ENCODE measurements around the gene RBMS3.
"Not testable (repeated sequence)": the region's sequence is repeated elsewhere in the genome, so short reads cannot be mapped to it uniquely, and the experiment has no call there.

RBMS3 gene

DNA sequence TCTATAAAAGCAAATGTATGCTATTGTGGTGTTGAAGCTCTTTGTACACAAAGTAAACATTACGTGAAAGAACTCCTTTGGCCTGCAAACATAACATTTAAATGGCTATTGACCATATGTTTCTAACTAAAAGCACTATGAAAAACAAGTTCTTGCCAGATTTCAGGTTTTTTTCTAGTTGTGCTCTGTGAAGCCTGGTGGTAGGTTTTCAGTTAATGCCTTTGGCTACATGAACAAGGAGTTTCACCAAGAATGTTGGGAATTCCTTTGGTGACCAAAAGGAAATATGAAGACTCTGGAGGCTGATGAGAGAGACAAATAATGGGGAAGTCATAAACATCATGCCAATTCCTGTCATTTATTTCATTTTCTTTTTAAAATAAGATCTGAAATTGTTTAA is 66.0 kb downstream of the RBMS3 start:
- TF ChIP-seq, protein P1, sequence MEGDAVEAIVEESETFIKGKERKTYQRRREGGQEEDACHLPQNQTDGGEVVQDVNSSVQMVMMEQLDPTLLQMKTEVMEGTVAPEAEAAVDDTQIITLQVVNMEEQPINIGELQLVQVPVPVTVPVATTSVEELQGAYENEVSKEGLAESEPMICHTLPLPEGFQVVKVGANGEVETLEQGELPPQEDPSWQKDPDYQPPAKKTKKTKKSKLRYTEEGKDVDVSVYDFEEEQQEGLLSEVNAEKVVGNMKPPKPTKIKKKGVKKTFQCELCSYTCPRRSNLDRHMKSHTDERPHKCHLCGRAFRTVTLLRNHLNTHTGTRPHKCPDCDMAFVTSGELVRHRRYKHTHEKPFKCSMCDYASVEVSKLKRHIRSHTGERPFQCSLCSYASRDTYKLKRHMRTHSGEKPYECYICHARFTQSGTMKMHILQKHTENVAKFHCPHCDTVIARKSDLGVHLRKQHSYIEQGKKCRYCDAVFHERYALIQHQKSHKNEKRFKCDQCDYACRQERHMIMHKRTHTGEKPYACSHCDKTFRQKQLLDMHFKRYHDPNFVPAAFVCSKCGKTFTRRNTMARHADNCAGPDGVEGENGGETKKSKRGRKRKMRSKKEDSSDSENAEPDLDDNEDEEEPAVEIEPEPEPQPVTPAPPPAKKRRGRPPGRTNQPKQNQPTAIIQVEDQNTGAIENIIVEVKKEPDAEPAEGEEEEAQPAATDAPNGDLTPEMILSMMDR (IDR thresholded peaks at IDR 0.05; ENCODE audit: borderline replicate concordance, insufficient read depth, low read depth, low read length) = no peak

DNA sequence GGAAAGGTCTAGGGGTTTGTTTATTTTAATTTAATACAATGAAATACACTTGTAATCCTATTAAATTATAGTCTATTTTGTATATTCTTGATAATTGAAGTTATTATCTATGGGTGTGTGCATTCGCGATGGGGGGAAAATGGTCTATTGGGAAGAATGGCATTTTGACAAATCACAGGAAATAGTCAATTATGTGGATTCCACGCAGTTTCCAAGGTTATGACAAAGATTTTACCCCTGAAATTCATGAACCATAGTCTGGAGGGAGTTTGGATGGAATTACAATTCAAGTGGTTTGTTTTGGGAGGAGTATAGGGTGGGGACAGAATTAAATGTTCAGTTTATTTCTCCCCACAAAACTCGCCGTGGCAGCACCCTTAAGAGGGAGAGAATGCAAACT is 66.5 kb downstream of the RBMS3 start:
- H3K4me3 ChIP-seq (ENCODE audit: low read depth, low read length) = no peak overlapping the region
- TF ChIP-seq, protein P1 (IDR thresholded peaks at IDR 0.05; ENCODE audit: borderline replicate concordance, insufficient read depth, low read depth, low read length) = no peak

More for the DNA sequence above, 66.0 kb downstream of the RBMS3 start:
- no peak overlapping the region for H3K4me3 ChIP-seq (ENCODE audit: low read depth, low read length)

DNA sequence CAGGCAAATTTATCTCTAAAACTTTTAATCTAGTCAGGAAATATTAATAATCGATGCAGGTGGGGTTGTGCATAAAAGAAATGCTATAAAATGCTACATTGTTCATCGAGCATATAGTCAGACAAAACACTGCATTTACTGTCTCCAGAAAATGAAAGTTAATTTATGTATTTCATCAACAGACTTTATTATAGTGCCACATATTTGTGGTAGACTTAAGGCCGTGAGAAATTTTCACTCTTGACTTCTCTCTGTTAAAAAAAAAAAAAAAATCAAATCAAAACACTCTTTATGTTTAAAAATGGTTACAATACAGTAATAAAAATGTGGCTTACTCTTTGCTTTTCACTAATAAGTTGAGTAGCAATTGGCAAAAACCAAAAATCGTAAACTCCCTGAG is 67.4 kb downstream of the RBMS3 start:
- TF ChIP-seq, protein P1 (IDR thresholded peaks at IDR 0.05; ENCODE audit: borderline replicate concordance, insufficient read depth, low read depth, low read length) = no peak
- no peak overlapping the region for H3K4me3 ChIP-seq (ENCODE audit: low read depth, low read length)

DNA sequence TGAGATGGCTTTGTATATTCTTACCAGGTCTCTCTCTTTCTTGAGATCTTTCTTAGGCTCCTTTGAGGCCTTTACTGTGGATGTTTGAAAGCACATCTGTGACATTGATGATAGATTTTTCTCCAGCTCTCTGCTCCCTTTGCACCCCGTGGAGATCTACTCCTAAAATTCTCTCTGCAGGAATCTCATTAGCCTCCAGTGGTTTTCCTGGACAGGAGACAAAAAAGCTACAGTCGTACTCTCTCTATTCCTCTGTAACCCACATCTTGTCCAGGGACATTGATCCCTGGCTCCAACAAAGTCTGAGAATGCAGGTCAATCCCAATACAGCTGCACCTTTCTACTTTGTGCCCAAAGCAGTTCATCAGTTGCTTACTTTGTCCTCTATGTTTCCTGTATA is 68.2 kb downstream of the RBMS3 start:
- H3K4me3 ChIP-seq (ENCODE audit: low read depth, low read length) = no peak overlapping the region
- TF ChIP-seq, protein P1 (IDR thresholded peaks at IDR 0.05; ENCODE audit: borderline replicate concordance, insufficient read depth, low read depth, low read length) = no peak

DNA sequence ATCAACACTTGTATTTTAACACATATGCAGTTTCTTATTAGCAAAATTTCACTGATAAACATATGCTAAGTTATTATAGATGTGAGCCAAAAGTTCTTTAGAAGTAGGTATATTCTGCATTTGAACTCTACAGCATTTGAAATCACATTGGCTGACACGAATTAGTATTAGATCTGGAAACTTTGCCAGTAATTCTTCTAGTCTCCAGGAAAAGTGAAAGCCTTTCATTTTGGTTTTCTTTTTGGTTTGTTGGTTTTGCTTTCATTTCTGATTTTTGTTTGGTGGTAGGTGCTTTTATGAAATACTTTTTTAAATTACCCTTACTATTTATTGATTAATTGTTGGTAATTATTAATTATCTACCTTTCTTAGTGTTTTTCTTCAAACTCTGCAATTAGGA is 72.9 kb downstream of the RBMS3 start:
- no peak overlapping the region for H3K4me3 ChIP-seq (ENCODE audit: low read depth, low read length)
- TF ChIP-seq, protein P1 (IDR thresholded peaks at IDR 0.05; ENCODE audit: borderline replicate concordance, insufficient read depth, low read depth, low read length) = no peak

DNA sequence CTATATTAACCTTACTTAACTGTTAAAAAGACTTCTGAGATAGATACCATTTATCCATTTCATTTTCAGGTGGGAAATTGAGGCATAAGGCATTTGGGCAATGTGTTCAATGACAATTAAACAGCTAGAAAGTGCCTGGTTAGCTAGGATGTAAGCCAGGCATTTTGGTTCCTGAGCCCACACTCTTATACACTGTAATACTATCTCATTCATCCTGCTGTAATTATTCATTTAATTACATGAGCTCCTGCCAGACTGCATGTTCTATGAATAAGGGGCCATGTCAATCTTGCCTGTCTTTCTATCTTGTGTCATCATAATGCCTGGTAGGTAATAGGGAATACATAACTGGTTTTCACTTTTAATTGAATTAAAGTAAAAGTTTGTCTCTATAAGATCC is 74.0 kb downstream of the RBMS3 start:
- no peak overlapping the region for H3K4me3 ChIP-seq (ENCODE audit: low read depth, low read length)
- TF ChIP-seq, protein P1 (IDR thresholded peaks at IDR 0.05; ENCODE audit: borderline replicate concordance, insufficient read depth, low read depth, low read length) = no peak

DNA sequence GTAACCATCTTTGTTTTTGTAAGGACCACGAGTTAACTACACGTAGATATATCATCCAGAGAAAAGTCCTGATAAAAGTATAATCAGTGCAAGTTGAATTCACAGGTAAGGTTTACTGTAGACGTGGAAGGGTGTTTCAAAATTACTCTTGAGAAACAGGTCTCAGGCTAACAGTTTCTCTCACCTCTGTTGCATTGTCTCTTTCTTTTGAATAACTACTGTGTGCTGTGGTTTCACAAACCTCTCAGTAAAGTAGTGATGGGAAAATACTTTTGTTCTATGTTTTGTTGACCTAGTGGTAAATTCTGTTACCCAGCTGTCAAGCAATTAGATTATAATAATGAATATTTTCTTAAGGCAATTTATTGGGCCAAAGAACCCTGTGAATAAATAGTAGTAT is 75.2 kb downstream of the RBMS3 start:
- TF ChIP-seq, protein P1 (IDR thresholded peaks at IDR 0.05; ENCODE audit: borderline replicate concordance, insufficient read depth, low read depth, low read length) = no peak

DNA sequence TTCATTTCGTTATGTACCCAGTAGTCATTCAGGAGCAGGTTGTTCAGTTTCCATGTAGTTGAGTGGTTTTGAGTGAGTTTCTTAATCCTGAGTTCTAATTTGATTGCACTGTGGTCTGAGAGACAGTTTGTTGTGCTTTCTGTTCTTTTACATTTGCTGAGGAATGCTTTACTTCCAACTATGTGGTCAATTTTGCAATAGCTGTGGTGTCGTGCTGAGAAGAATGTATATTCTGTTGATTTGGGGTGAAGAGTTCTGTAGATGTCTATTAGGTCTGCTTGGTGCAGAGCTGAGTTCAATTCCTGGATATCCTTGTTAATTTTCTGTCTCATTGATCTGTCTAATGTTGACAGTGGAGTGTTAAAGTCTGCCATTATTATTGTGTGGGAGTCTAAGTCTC is 79.4 kb downstream of the RBMS3 start:
- H3K4me3 ChIP-seq (ENCODE audit: low read depth, low read length) = not testable (repeated sequence)

More for the DNA sequence above, 75.2 kb downstream of the RBMS3 start:
- no peak overlapping the region for H3K4me3 ChIP-seq (ENCODE audit: low read depth, low read length)

Measured in GM12875 (cell line).